ENCODE measurements around the gene MYH11. TPM values are rescaled to one million over a fixed set of nuclear protein-coding genes. Genes with fewer than 3 reads are reported as not detected.

MYH11 gene
- total and polyA plus RNA-seq, 10 of the 15 experiments (the other 5 are each of a cell fraction or from before 2014, with no cell fraction given): 0.01 to 1.9 (median 0.13) TPM; not detected in 1

- H3K27ac ChIP-seq (ENCODE audit: control insufficient read depth, insufficient read depth): no peak overlapping the region
- H3K79me2 ChIP-seq (ENCODE audit: control insufficient read depth, insufficient read depth, low read length): no peaks in the 10 kb centered on the region
- H3K9ac ChIP-seq (ENCODE audit: control insufficient read depth, insufficient read depth, low read length): no peak overlapping the region
- SMC1A ChIA-PET (ENCODE audit: uncharacterized antibody, unreplicated experiment): no interaction called here
- no peak for TF ChIP-seq TCF3 (IDR thresholded peaks at IDR 0.05; ENCODE audit: borderline replicate concordance, insufficient read depth, low read depth, low read length)
- TF ChIP-seq RELB (IDR thresholded peaks at IDR 0.05; ENCODE audit: low read depth): no peak
- no peak for TF ChIP-seq ETV6 (conservative IDR thresholded peaks at IDR 0.05 in 1 of 2, IDR thresholded peaks at IDR 0.05 in 1 of 2; ENCODE audit: borderline replicate concordance in 1 of 2, low read depth in 1 of 2)
- no peak for TF ChIP-seq FOS (IDR thresholded peaks at IDR 0.05; ENCODE audit: borderline replicate concordance, extremely low read depth, insufficient read length)
- TF ChIP-seq ZBTB4 (CRISPR knock-in tag; IDR thresholded peaks at IDR 0.05): no peak
- no peak for TF ChIP-seq CREM (IDR thresholded peaks at IDR 0.05; ENCODE audit: low read depth)
- no peak for TF ChIP-seq YBX1 (IDR thresholded peaks at IDR 0.05)
- TF ChIP-seq SMC3 (IDR thresholded peaks at IDR 0.05; ENCODE audit: borderline replicate concordance, low read length): no peak
- TF ChIP-seq SIN3A (IDR thresholded peaks at IDR 0.05; ENCODE audit: low read depth, low read length): no peak
- TF ChIP-seq MYB (IDR thresholded peaks at IDR 0.05; ENCODE audit: borderline replicate concordance, low read depth, low read length): no peak
- TF ChIP-seq RUNX3 (IDR thresholded peaks at IDR 0.05; ENCODE audit: low read length): no peak
- TF ChIP-seq SKIL (IDR thresholded peaks at IDR 0.05; ENCODE audit: low read depth, poor library complexity, severe bottlenecking): no peak
- TF ChIP-seq MXI1 (IDR thresholded peaks at IDR 0.05; ENCODE audit: low read depth, low read length): no peak
- no peak for TF ChIP-seq MLLT1 (IDR thresholded peaks at IDR 0.05)
- no peak overlapping the region for H3K4me3 ChIP-seq
- no peaks in the 10 kb centered on the region for H4K20me1 ChIP-seq (ENCODE audit: control insufficient read depth, insufficient read depth)
- WGBS (ENCODE audit: insufficient coverage, insufficient replicate concordance, low lambda C conversion rate, missing lambda C conversion rate): 45% methylated on average over 13 of the region's 13 CpGs
- peaks cover 0 to 1% of the 10 kb centered on the region in 2 experiments; a peak in 1 of 4 replicates for H3K27me3 ChIP-seq (replicated peaks in 1 of 2; ENCODE audit: control insufficient read depth in 2 of 2, insufficient read depth in 2 of 2, low read length in 1 of 2)
- H3K36me3 ChIP-seq (ENCODE audit: control insufficient read depth in 2 of 2, insufficient read depth in 2 of 2, low read length in 1 of 2): no peaks in the 10 kb centered on the region
- no peak for FAIRE-seq
- no peaks in the 10 kb centered on the region for H3K4me1 ChIP-seq (ENCODE audit: control insufficient read depth, insufficient read depth, low read length)
- intact Hi-C loops (cut with micrococcal nuclease; ENCODE audit: unreplicated experiment) (no loop called here), in situ Hi-C loops (cut with MboI) (no loop called here)
- no peak for ATAC-seq
- DNase-seq (ENCODE audit: low read depth, low spot score): no peak
- RAD21 ChIA-PET (ENCODE audit: unreplicated experiment): no interaction called here
- BruUV-seq (replicated peaks): no TSS peak
- no peak overlapping the region for H3K4me2 ChIP-seq (ENCODE audit: control insufficient read depth, insufficient read depth)
- CTCF ChIA-PET: interaction anchor here (2.9 kb wide), 1 partner anchor 15 kb away, joined by 12 read pairs; no protein-coding TSS in a partner anchor
- H3K9me3 ChIP-seq (replicated peaks; ENCODE audit: control insufficient read depth, insufficient read depth, low read length): no peaks in the 10 kb centered on the region; the same call in 2 of the 3 replicates
- POLR2A ChIA-PET: interaction anchor here (0.6 kb wide), 1 partner anchor 57 kb away, joined by 4 read pairs; no protein-coding TSS in a partner anchor
- H2AFZ ChIP-seq (ENCODE audit: control insufficient read depth, low read depth, low read length): no peak overlapping the region
Observed at GRCh38 chr16:15741207-15741871, 115.5 kb downstream of the MYH11 start.
